Activated naive CD8-positive, alpha-beta T cell treated with anti-CD3 and anti-CD28 coated beads for 36 hours (primary cell): ENCODE measurements around the gene SDS. TPM values are rescaled to one million over a fixed set of nuclear protein-coding genes. Genes with fewer than 3 reads are reported as not detected.

ENCODE experiments used
- total RNA-seq, 2 experiments: library from RNA; stranded (reverse); gene quantifications; one replicate each; pipeline ENCODE4 v1.2.3, GENCODE V29; 2021

The SDS gene
- total RNA-seq, 2 experiments from 2014 or later: not detected

Other genes with a start within 250 kb of the SDS start
- gene DDX54, start 218.4 kb downstream of the SDS start, total RNA-seq: 100 to 1,000 TPM; 136 to 145 TPM
- gene RITA1, start 218.2 kb downstream of the SDS start, total RNA-seq: 10 to 100 TPM; 28.9 to 31.1 TPM
- gene TPCN1, start 182.4 kb downstream of the SDS start, total RNA-seq: 10 to 100 TPM; 20.5 to 25.0 TPM
- 10 to 100 TPM; 13.5 to 15.1 TPM for gene SLC8B1, start 68.8 kb downstream of the SDS start, total RNA-seq
- gene PLBD2, start 45.3 kb downstream of the SDS start, total RNA-seq: 10 to 100 TPM; 14.8 to 15.5 TPM
- gene SDSL, start 18.5 kb upstream of the SDS start, total RNA-seq: under 1 TPM; 0.25 to 0.36 TPM
- not detected for gene LHX5, start 68.0 kb upstream of the SDS start, total RNA-seq